Endothelial cell of umbilical vein (primary cell): ENCODE results near the gene ADCY3. TPM values are rescaled to one million over a fixed set of nuclear protein-coding genes. Genes with fewer than 3 reads are reported as not detected.

ENCODE experiments used
- BruUV-seq: library from RNA; stranded (reverse); fragments of 400-500 nt; replicated peaks from 2 replicates; lab custom pipeline; 2021; lab: Mats Ljungman, UMichigan
- CTCF ChIA-PET: fragments of 300-600, 350-600 bp; sonication (Branson Sonifier 250); formaldehyde crosslinking; loops from one replicate; lab custom pipeline; 2021; ENCODE audit warnings: antibody characterized with exemption, inconsistent platforms; lab: Charles Lee
- POLR2A ChIA-PET: fragments of 300-600, 350-600 bp; sonication (Branson Sonifier 250); formaldehyde crosslinking; loops from one replicate; lab custom pipeline; 2021; ENCODE audit warnings: antibody characterized with exemption, inconsistent platforms; lab: Charles Lee
- DNase-seq: peaks from one replicate; pipeline ENCODE4 v3.0.0-alpha.2; 2011; ENCODE audit warnings: low read depth, low spot score
- FAIRE-seq: peaks from 2 replicates; lab custom pipeline; 2011; peaks lifted over from hg19 to GRCh38; lab: Jason Lieb, UNC
- H2AFZ ChIP-seq: 2 replicates; pipeline ENCODE4 v1.6.0; 2012; ENCODE audit warnings: low read depth, low read length, control low read depth, inconsistent platforms
- H3K27ac ChIP-seq: 2 replicates; pipeline ENCODE4 v1.5.1; 2011; ENCODE audit warnings: low read depth, mild to moderate bottlenecking, control low read depth, low read length, moderate library complexity; ENCODE audit not compliant: insufficient read depth
- H3K27me3 ChIP-seq, 2 experiments: 2 replicates each; pipeline versions ENCODE4 v1.6.0 to v1.6.1; 2011; ENCODE audit warnings: low read length in 2 of 2, mixed read lengths in 1 of 2; ENCODE audit not compliant: control insufficient read depth in 2 of 2, insufficient read depth in 2 of 2
- H3K36me3 ChIP-seq, 2 experiments: 2 replicates in 1 of 2; 3 replicates in 1 of 2; pipeline ENCODE4 v1.5.1; 2011; ENCODE audit warnings: low read length in 2 of 2, mild to moderate bottlenecking in 1 of 2, moderate library complexity in 1 of 2; ENCODE audit not compliant: control insufficient read depth in 2 of 2, insufficient read depth in 2 of 2; ENCODE audit errors: extremely low read depth in 1 of 2
- H3K4me1 ChIP-seq: 3 replicates; pipeline ENCODE4 v1.5.1; 2011; ENCODE audit warnings: mild to moderate bottlenecking, low read length; ENCODE audit not compliant: control insufficient read depth, insufficient read depth; ENCODE audit errors: extremely low read depth
- H3K4me2 ChIP-seq: 2 replicates; pipeline ENCODE4 v1.6.1; 2011; ENCODE audit warnings: low read length, control low read depth, mixed read lengths; ENCODE audit not compliant: insufficient read depth
- H3K4me3 ChIP-seq, 3 experiments: fragments of 200-600 bp in 1 of 3; sonication (generic), shearing (Covaris generic) in 1 of 3; replicated peaks in 1 of 3; 2 replicates each; pipeline ENCODE4 v1.5.1; 2011 to 2016; ENCODE audit warnings: control low read depth in 3 of 3, low read length in 3 of 3, mild to moderate bottlenecking in 2 of 3, inconsistent platforms in 1 of 3, low read depth in 1 of 3, moderate library complexity in 1 of 3; ENCODE audit not compliant: insufficient read depth in 1 of 3
- H3K79me2 ChIP-seq: 2 replicates; pipeline ENCODE4 v1.6.0; 2012; ENCODE audit warnings: low read length, inconsistent platforms; ENCODE audit not compliant: control insufficient read depth, insufficient read depth
- H3K9ac ChIP-seq: replicated peaks from 2 replicates; pipeline ENCODE3; 2011; ENCODE audit warnings: low read length, control low read depth; ENCODE audit not compliant: insufficient read depth; ENCODE audit errors: extremely low read depth
- H3K9me1 ChIP-seq: replicated peaks from 3 replicates; pipeline ENCODE4 v1.6.0; 2011; ENCODE audit warnings: mild to moderate bottlenecking, low read length; ENCODE audit not compliant: control insufficient read depth, insufficient read depth; ENCODE audit errors: extremely low read depth
- H3K9me3 ChIP-seq: replicated peaks from 2 replicates; pipeline ENCODE4 v1.5.1; 2012; ENCODE audit warnings: low read length, inconsistent platforms; ENCODE audit not compliant: control insufficient read depth, insufficient read depth
- H4K20me1 ChIP-seq: replicated peaks from 2 replicates; pipeline ENCODE3; 2011; ENCODE audit warnings: mild to moderate bottlenecking, low read length; ENCODE audit not compliant: control insufficient read depth, insufficient read depth; ENCODE audit errors: extremely low read depth
- CTCF ChIP-seq, 2 donors: IDR thresholded peaks; 1 replicate in 1 of 2; 2 replicates in 1 of 2; pipeline ENCODE4 v1.5.1; 2011; ENCODE audit warnings: low read length in 2 of 2, mild to moderate bottlenecking in 2 of 2, moderate library complexity in 2 of 2, control low read depth in 1 of 2, inconsistent platforms in 1 of 2, low read depth in 1 of 2; ENCODE audit not compliant: insufficient read depth in 1 of 2; ENCODE audit errors: extremely low read depth in 1 of 2
- EZH2 ChIP-seq: IDR thresholded peaks from 2 replicates; pipeline ENCODE4 v1.6.1; 2012; ENCODE audit warnings: borderline replicate concordance, low read depth, mild to moderate bottlenecking, moderate library complexity, low read length, inconsistent platforms; ENCODE audit not compliant: severe bottlenecking
- FOS ChIP-seq: IDR thresholded peaks from 2 replicates; pipeline ENCODE4 v1.6.1; 2011; ENCODE audit warnings: mild to moderate bottlenecking, low read length, moderate library complexity, borderline replicate concordance; ENCODE audit not compliant: insufficient read depth
- GATA2 ChIP-seq: IDR thresholded peaks from 2 replicates; pipeline ENCODE4 v1.7.0; 2011; ENCODE audit warnings: low read depth, mild to moderate bottlenecking, moderate library complexity, mixed read lengths, low read length; ENCODE audit not compliant: insufficient read length, insufficient read depth
- JUN ChIP-seq: IDR thresholded peaks from 2 replicates; pipeline ENCODE4 v1.6.1; 2011; ENCODE audit warnings: borderline replicate concordance, low read depth; ENCODE audit not compliant: insufficient read length, insufficient read depth
- MAX ChIP-seq: IDR thresholded peaks from 2 replicates; pipeline ENCODE4 v1.6.1; 2011; ENCODE audit not compliant: insufficient read depth, insufficient read length
- MYC ChIP-seq: IDR thresholded peaks from one replicate; pipeline ENCODE4 v1.6.1; 2011; ENCODE audit warnings: mild to moderate bottlenecking, low read depth, low read length
- POLR2A ChIP-seq: IDR thresholded peaks from 2 replicates; pipeline ENCODE4 v1.6.1; 2012; ENCODE audit warnings: low read depth, mild to moderate bottlenecking, control low read depth, low read length
- POLR2AphosphoS5 ChIP-seq: IDR thresholded peaks from 2 replicates; pipeline ENCODE4 v1.6.1; 2012; ENCODE audit warnings: low read depth, mild to moderate bottlenecking, control low read depth, low read length, moderate library complexity; ENCODE audit not compliant: insufficient read depth
- dilution Hi-C: fragments of 300-500 bp; cut with MboI; formaldehyde crosslinking; loops from one replicate; pipeline ENCODE4 v1.15.0; 2019; ENCODE audit warnings: low sequenced_read_pairs; ENCODE audit not compliant: extremely low pct_ligation_motif_present
- intact Hi-C: fragments of 100-400 bp; cut with micrococcal nuclease; formaldehyde crosslinking; loops from one replicate; pipeline ENCODE4 v1.10.0; 2022
- polyA plus RNA-seq, 4 experiments: library from polyadenylated mRNA; depleted of rRNA in 3 of 4; stranded (reverse) in 3 of 4; unstranded in 1 of 4; fragments of >200 nt; gene quantifications; 2 replicates each; pipeline versions ENCODE4 v1.2.1 to v1.2.3, GENCODE V29; 2011 to 2012; ENCODE audit warnings: missing spikeins in 1 of 4
- total RNA-seq: library from RNA; stranded (reverse); gene quantifications from 2 replicates; pipeline ENCODE4 v1.2.3, GENCODE V29; 2021

Gene ADCY3
- total and polyA plus RNA-seq, 2 donors (not counting 3 experiments of a cell fraction or from before 2014, with no cell fraction given) = 54.0 to 61.3 TPM

- BruUV-seq = no TSS peak
- no peak overlapping the region for H3K9ac ChIP-seq
- FAIRE-seq = no peak
- H3K4me3 ChIP-seq = no peak overlapping the region
- H3K27ac ChIP-seq = no peak overlapping the region
- POLR2A ChIA-PET = no interaction called here
- H4K20me1 ChIP-seq = no peaks in the 10 kb centered on the region
- H3K9me3 ChIP-seq = no peaks in the 10 kb centered on the region
- no peak overlapping the region for H2AFZ ChIP-seq
- H3K4me2 ChIP-seq = no peak overlapping the region
- peaks cover 13 to 16% of the 10 kb centered on the region in 2 experiments for H3K36me3 ChIP-seq
- no peaks in the 10 kb centered on the region for H3K27me3 ChIP-seq
- H3K79me2 ChIP-seq = no peaks in the 10 kb centered on the region
- no peaks in the 10 kb centered on the region for H3K9me1 ChIP-seq
- CTCF ChIA-PET = interaction anchor here (0.5 to 4.4 kb wide), 5 partner anchors 10 to 414 kb away, joined by 3 to 22 read pairs (median 4); no protein-coding TSS in a partner anchor
- TF ChIP-seq JUN (no peak), FOS (no peak), POLR2A (no peak), POLR2AphosphoS5 (no peak), MYC (no peak), EZH2 (no peak), MAX (no peak), GATA2 (no peak), CTCF (IDR thresholded peaks at IDR 0.05; ENCODE audit: extremely low read depth in 1 of 2, insufficient read depth in 1 of 2, low read depth in 1 of 2, low read length in 2 of 2) (no peak)
- intact Hi-C loops = no loop called here
- H3K4me1 ChIP-seq = peaks cover 20% of the 10 kb centered on the region
- dilution Hi-C loops = no loop called here
- DNase-seq = no peak
These were observed 95.9 kb downstream of the ADCY3 start for GRCh38 chr2:24824071-24824588.
